BJ (cell line): ENCODE measurements around the gene R3HDM2. TPM values are rescaled to one million over a fixed set of nuclear protein-coding genes. Genes with fewer than 3 reads are reported as not detected.

Experiments
- CTCF ChIA-PET: fragments of 350-600 bp; formaldehyde crosslinking; extraction: SDS; loops from one replicate; lab custom pipeline; 2021; ENCODE audit warnings: antibody characterized with exemption, inconsistent platforms; lab: Yijun Ruan, JAX
- POLR2A ChIA-PET: fragments of 300-600 bp; sonication (Branson Sonifier 250); formaldehyde crosslinking; extraction: SDS; loops from one replicate; lab custom pipeline; 2021; ENCODE audit warnings: antibody characterized with exemption; lab: Charles Lee
- DNase-seq: peaks from one replicate; pipeline ENCODE4 v3.0.0-alpha.2; 2011; ENCODE audit warnings: low read depth
- H3K27me3 ChIP-seq: 2 replicates; pipeline ENCODE4 v1.6.0; 2011; ENCODE audit warnings: low read length; ENCODE audit not compliant: control insufficient read depth, insufficient read depth
- H3K36me3 ChIP-seq: 2 replicates; pipeline ENCODE4 v1.5.1; 2011; ENCODE audit warnings: low read length; ENCODE audit not compliant: control insufficient read depth, insufficient read depth
- H3K4me3 ChIP-seq: 2 replicates; pipeline ENCODE4 v1.5.1; 2011; ENCODE audit warnings: low read depth, mild to moderate bottlenecking, control low read depth, low read length
- polyA plus RNA-seq: library from polyadenylated mRNA; depleted of rRNA; stranded (reverse); fragments of >200 nt; gene quantifications from 2 replicates; pipeline ENCODE4 v1.2.3, GENCODE V29; 2011
- TF ChIP-seq, protein P1 (sequence below): IDR thresholded peaks from 2 replicates; pipeline ENCODE4 v1.5.1; 2011; ENCODE audit warnings: low read depth, mild to moderate bottlenecking, control low read depth, inconsistent platforms, low read length, moderate library complexity; ENCODE audit not compliant: insufficient read depth

The R3HDM2 gene
- polyA plus RNA-seq, 1 experiment = 27.4 TPM

DNA sequence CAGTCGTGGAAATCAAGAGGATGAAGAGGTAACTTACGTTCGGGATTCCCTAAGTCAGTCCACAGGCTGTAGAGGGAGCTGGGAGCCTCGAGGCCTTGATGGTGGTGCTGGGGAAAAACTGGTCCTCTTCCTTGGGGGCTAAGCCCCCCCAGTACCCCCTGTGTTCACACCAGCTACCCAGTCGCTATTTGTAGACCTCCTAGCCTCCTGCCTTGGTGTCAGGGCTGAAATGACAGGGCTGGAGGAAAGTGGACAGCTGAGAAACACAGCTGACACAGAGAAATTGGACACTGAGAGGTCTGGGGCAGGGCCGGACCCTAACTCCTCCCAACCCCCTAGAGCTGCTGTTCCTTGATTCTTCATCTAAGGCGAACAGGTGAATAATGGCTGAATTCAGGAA, 179.9 kb downstream of the R3HDM2 start, which contains the start of gene STAC3:
STAC3 (minus strand) TSS at position 232 of the 400 bp plus-strand sequence. CDS start 1,551 bp downstream, outside the sequence.
- POLR2A ChIA-PET = no interaction called here

DNA sequence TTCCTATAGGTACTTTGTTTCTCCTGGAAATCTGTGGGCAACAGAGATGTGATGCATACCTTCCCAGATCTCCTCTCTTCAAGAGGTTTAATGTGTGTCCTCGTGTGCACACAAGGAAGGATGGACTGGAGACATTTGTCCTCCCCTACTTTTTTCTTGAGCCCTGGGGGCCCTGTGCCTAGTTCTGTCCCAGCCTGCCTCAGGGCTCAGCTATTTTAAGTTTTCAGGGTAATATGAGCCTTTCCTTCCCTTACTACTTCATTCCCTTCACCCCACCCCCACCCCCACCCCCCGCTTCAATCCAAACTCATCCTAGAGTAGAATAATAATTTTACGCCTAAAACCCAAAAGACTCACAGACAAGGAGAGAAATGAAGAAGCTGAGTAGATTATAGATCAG, 180.3 kb downstream of the R3HDM2 start:
- CTCF ChIA-PET = interaction anchor here (1.2 to 7.5 kb wide), 6 partner anchors 9 to 208 kb away, joined by 3 to 74 read pairs (median 8); no protein-coding TSS in a partner anchor
- H3K4me3 ChIP-seq = no peak overlapping the region
- DNase-seq = no peak
- no peaks in the 10 kb centered on the region for H3K27me3 ChIP-seq
- H3K36me3 ChIP-seq = no peaks in the 10 kb centered on the region; the same call in 1 of the 2 replicates
- TF ChIP-seq, protein P1, sequence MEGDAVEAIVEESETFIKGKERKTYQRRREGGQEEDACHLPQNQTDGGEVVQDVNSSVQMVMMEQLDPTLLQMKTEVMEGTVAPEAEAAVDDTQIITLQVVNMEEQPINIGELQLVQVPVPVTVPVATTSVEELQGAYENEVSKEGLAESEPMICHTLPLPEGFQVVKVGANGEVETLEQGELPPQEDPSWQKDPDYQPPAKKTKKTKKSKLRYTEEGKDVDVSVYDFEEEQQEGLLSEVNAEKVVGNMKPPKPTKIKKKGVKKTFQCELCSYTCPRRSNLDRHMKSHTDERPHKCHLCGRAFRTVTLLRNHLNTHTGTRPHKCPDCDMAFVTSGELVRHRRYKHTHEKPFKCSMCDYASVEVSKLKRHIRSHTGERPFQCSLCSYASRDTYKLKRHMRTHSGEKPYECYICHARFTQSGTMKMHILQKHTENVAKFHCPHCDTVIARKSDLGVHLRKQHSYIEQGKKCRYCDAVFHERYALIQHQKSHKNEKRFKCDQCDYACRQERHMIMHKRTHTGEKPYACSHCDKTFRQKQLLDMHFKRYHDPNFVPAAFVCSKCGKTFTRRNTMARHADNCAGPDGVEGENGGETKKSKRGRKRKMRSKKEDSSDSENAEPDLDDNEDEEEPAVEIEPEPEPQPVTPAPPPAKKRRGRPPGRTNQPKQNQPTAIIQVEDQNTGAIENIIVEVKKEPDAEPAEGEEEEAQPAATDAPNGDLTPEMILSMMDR = no peak
- POLR2A ChIA-PET = interaction anchor here (0.6 kb wide), 1 partner anchor 206 kb away, joined by 3 read pairs; no protein-coding TSS in a partner anchor

More for the DNA sequence above, 179.9 kb downstream of the R3HDM2 start, which contains the start of gene STAC3:
- H3K36me3 ChIP-seq = peaks cover under 1% of the 10 kb centered on the region; the same call in 1 of the 2 replicates
- CTCF ChIA-PET = interaction anchor here (0.6 to 7.5 kb wide), 7 partner anchors 9 to 207 kb away, joined by 3 to 74 read pairs (median 6); no protein-coding TSS in a partner anchor
- no peak within 1 kb of the TSS for H3K4me3 ChIP-seq
- TF ChIP-seq, protein P1 = no peak
- DNase-seq = no peak
- H3K27me3 ChIP-seq = no peaks in the 10 kb centered on the region

- Histone ChIP-seq H3K4me3 (no peak overlapping the region), H3K27me3 (no peaks in the 10 kb centered on the region), H3K36me3 (no peaks in the 10 kb centered on the region)
- CTCF ChIA-PET = interaction anchor here (1.0 to 14.1 kb wide), 7 partner anchors 7 to 161 kb away, joined by 3 to 334 read pairs (median 6); partner anchors contain the start of genes NXPH4 and STAT6
- POLR2A ChIA-PET = no interaction called here
- TF ChIP-seq, protein P1 = no peak
- no peak for DNase-seq
Observed at GRCh38 chr12:57248934-57249742, 181.7 kb downstream of the R3HDM2 start.

DNA sequence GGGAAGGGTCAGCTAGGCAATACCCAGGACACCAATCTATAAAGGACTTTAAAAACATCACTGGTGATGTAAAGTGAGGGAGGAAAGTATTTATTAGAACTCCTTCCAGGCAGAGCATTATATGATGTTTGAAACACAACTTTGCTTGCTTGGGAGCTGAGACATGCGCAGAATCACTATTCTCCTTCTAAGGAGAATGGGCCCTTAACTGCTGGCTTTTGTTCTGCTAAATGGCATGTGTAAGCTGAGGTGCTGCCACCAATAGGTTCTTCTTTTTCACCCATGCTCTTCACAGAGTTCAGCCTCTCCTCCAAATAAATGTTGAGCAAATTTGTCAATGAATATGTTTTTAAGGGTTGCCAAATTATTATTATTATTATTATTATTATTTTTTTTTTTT, 183.8 kb downstream of the R3HDM2 start:
- Histone ChIP-seq H3K36me3 (no peaks in the 10 kb centered on the region), H3K27me3 (no peaks in the 10 kb centered on the region), H3K4me3 (no peak overlapping the region)
- TF ChIP-seq, protein P1 = no peak
- no peak for DNase-seq
- ChIA-PET POLR2A (no interaction called here), CTCF (interaction anchor here (0.7 to 14.1 kb wide), 2 partner anchors 9 to 34 kb away, joined by 3 to 334 read pairs; partner anchors contain the start of gene NXPH4)

DNA sequence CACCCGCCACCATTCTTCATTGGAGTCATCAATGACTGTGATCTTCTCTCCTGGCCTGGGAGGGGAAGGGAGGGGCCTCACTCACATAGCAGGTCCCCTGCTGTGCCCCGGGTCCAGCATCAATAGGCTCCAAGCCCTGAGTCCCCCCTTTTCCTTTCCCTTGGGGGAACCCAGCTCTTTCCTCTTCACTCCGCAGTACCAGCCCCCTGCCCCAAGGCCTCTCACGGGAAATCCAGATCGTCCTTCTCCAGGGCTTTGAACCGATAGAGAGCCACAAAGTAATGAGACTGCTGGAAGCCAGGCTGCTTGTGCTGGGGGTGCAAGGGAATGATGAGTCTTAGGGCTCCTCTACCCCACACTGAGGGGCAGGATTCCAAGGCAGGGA, 186.5 kb downstream of the R3HDM2 start:
- TF ChIP-seq, protein P1 = no peak
- DNase-seq = no peak
- ChIA-PET CTCF (interaction anchor here (1.0 to 14.1 kb wide), 11 partner anchors 8 to 210 kb away, joined by 3 to 334 read pairs (median 19); partner anchors contain the start of genes INHBE, NXPH4, SHMT2 and STAC3), POLR2A (no interaction called here)
- no peak overlapping the region for H3K4me3 ChIP-seq
- H3K36me3 ChIP-seq = no peaks in the 10 kb centered on the region
- no peaks in the 10 kb centered on the region; the same call in 1 of the 2 replicates for H3K27me3 ChIP-seq
